ENCODE results near the gene FGD4.

Gene FGD4

DNA sequence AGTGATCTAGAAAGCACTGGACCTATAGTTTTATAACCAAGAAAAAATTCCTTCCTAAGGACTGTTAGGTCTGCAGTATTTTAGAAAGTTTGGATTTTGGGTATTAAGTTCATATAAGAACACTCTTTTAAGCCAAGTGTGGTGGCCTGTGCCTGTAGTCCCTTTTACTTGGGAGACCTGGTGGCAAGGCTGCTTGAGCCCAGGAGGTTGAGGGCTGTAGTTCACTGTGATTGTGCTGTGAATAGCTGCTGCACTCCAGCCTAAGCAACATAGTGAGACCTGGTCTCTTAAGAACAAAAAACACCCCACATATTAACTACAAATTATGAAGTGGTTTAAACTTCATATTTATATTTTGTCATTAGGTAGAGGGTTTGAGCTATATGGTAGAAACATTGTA lies 289.4 kb downstream of the FGD4 start:
- no peak for DNase-seq

DNA sequence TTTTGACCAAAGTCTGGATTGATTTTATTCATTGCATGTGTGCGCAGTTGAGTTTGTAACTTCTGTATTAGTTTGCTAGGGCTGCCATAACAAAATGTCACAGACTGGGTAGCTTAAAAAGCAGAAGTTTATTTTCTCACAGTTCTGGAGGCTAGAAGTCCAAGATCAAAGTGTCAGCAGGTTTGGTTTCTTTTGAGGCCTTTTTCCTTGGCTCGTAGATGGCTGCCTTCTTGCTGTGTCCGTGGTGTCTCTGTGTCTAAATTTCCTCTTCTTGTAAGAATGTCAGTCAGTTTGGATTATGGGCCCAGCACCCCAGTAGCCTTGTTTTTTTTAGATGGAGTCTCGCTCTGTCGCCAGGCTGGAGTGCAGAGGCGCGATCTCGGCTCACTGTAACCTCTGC lies 291.6 kb downstream of the FGD4 start:
- DNase-seq: no peak

- DNase-seq: no peak
Observed at GRCh38 chr12:32692358-32692757, 293.0 kb downstream of the FGD4 start.

- no peak for DNase-seq
Observed at GRCh38 chr12:32693036-32693435, 293.7 kb downstream of the FGD4 start.

All from central memory CD4-positive, alpha-beta T cell (primary cell).